Activated T-helper 17 cell treated with anti-CD3 and anti-CD28 coated beads, Interleukin-2, amount 50 U/mL, for 72 hours (primary cell): ENCODE measurements around the gene BCL3. TPM values are rescaled to one million over a fixed set of nuclear protein-coding genes. Genes with fewer than 3 reads are reported as not detected.

Experiments
- ATAC-seq: fragments of 150-1000 bp; cut with Tn5 transposase; replicated peaks from 2 replicates; pipeline ENCODE4 v1.10.0; 2021; ENCODE audit warnings: mild to moderate bottlenecking, moderate library complexity
- H3K27ac Mint-ChIP-seq: one replicate; pipeline ENCODE4 v1.8.0; 2022; ENCODE audit warnings: mixed read lengths
- H3K27me3 Mint-ChIP-seq: one replicate; pipeline ENCODE4 v1.8.0; 2022; ENCODE audit warnings: mixed read lengths
- H3K36me3 Mint-ChIP-seq: one replicate; pipeline ENCODE4 v1.8.0; 2022; ENCODE audit warnings: low read depth, mild to moderate bottlenecking, mixed read lengths
- H3K4me1 Mint-ChIP-seq: one replicate; pipeline ENCODE4 v1.8.0; 2022; ENCODE audit warnings: mixed read lengths
- H3K4me3 Mint-ChIP-seq: one replicate; pipeline ENCODE4 v1.8.0; 2022; ENCODE audit warnings: mild to moderate bottlenecking, mixed read lengths
- H3K9me3 Mint-ChIP-seq: one replicate; pipeline ENCODE4 v1.8.0; 2022; ENCODE audit warnings: mixed read lengths
- total RNA-seq, 2 donors: library from RNA; stranded (reverse); gene quantifications; one replicate each; pipeline ENCODE4 v1.2.3, GENCODE V29; 2022

BCL3 gene
- total RNA-seq, 2 donors from 2014 or later, result 79.0 to 86.3 TPM

- H3K4me1 Mint-ChIP-seq, result peaks cover 5% of the 10 kb centered on the region
- H3K4me3 Mint-ChIP-seq, result no peak overlapping the region
- H3K36me3 Mint-ChIP-seq, result no peaks in the 10 kb centered on the region
- no peak for ATAC-seq
- no peaks in the 10 kb centered on the region for H3K27me3 Mint-ChIP-seq
- peak overlapping the region; percentile 46 for H3K27ac Mint-ChIP-seq
- no peaks in the 10 kb centered on the region for H3K9me3 Mint-ChIP-seq
Measured at GRCh38 chr19:44796701-44797115, 48.2 kb downstream of the BCL3 start.

- H3K36me3 Mint-ChIP-seq, result no peaks in the 10 kb centered on the region
- H3K4me3 Mint-ChIP-seq, result no peak overlapping the region
- no peaks in the 10 kb centered on the region for H3K27me3 Mint-ChIP-seq
- no peak for ATAC-seq
- H3K9me3 Mint-ChIP-seq, result no peaks in the 10 kb centered on the region
- no peak overlapping the region for H3K27ac Mint-ChIP-seq
- peaks cover 5% of the 10 kb centered on the region for H3K4me1 Mint-ChIP-seq
Measured at GRCh38 chr19:44799627-44800346, 51.3 kb downstream of the BCL3 start.

GRCh38 chr19:44800461-44800860, 52.0 kb downstream of the BCL3 start:
- no peak overlapping the region for H3K4me3 Mint-ChIP-seq
- no peak overlapping the region for H3K27ac Mint-ChIP-seq
- peaks cover 5% of the 10 kb centered on the region for H3K4me1 Mint-ChIP-seq
- no peaks in the 10 kb centered on the region for H3K9me3 Mint-ChIP-seq
- ATAC-seq, result peak; percentile 94
- H3K27me3 Mint-ChIP-seq, result no peaks in the 10 kb centered on the region
- no peaks in the 10 kb centered on the region for H3K36me3 Mint-ChIP-seq

DNA sequence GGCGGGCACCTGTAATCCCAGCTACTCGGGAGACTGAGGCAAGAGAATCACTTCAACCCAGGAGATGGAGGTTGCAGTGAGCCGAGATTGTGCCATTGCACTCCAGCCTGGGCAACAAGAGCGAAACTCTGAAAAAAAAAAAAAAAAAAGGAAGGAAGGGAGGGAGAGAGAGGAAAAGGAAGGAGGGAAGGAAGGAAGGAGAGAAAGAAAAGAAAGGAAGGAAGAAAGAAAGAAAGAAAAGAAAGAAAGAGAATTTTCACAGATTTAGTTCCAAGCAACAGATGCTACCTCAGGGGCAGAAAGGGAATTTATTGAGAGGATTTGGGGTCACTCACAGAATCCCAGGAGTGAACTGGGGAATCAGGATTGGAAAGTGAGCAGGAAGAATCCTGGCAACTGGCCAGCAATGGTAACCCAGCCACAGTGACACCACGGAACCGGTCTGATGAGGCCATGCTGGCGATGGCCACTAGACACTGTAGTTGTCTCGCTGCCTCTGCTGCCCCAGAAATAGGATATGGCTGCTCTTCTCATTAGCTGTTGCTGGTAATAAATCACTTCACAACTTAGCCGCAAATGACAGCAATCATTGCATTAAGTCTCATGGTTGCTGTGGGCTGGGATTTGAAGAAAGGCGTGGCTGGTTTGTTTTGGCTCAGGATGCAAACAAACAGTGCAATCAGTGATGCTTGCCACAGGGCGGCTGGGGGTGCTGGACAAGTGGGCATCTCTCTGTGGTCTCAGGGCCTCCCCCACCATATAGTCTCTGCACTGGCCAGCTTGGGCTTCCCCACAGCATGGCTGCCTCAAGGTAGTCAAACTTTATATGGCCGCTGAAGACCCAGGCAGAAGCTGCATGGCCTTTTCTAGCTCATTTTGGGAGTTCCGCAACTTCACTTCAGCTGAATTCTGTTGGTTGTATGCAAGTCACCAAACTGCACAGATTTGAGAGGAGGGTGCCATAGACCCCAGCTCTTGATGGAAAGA, 55.2 kb downstream of the BCL3 start:
- ATAC-seq, result no peak
- Mint-ChIP-seq H3K9me3 (no peaks in the 10 kb centered on the region), H3K4me3 (no peak overlapping the region), H3K4me1 (no peaks in the 10 kb centered on the region), H3K27me3 (no peaks in the 10 kb centered on the region), H3K36me3 (no peaks in the 10 kb centered on the region), H3K27ac (no peak overlapping the region)

DNA sequence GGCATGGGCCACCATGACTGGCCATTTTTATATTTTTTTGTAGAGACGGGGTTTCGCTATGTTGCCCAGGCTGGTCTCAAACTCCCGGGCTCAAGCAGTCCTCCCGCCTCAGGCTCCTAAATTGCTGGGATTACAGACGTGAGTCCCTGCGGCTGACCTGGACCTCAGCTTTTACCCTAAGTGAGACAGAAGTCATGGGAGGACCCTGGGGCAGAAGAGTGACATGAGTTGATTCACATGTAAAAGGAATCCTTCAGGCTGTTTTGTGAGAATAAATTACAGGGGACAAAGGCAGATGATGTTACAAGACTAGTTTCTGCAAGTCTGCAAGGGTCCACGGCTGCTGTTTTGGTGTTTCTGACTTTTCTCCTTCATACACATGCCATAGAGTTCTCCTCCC, 57.8 kb downstream of the BCL3 start:
- ATAC-seq, result no peak
- no peak overlapping the region for H3K27ac Mint-ChIP-seq
- no peaks in the 10 kb centered on the region for H3K36me3 Mint-ChIP-seq
- H3K27me3 Mint-ChIP-seq, result peaks cover 6% of the 10 kb centered on the region
- H3K4me3 Mint-ChIP-seq, result no peak overlapping the region
- H3K4me1 Mint-ChIP-seq, result no peaks in the 10 kb centered on the region
- H3K9me3 Mint-ChIP-seq, result no peaks in the 10 kb centered on the region

DNA sequence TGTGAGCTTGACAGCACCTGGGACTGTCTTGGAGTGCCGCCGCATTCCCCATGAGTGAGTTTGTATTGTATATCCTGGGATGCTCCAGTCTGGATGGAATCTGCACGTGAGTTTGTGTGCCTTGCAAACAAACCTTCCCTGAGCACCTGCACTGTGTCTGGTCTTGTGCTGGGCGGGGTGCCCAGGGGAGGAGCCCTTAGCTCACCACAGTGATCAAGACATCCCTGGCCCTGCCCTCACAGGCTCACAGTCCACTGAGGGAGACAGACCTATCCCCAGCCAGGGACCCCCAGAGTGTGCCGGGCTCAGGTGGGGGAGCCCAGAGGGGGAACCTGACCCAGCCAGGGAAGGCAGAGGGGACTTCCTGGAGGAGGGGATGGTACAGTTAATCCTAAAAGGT, 58.7 kb downstream of the BCL3 start:
- no peak for ATAC-seq
- H3K27ac Mint-ChIP-seq, result no peak overlapping the region
- no peaks in the 10 kb centered on the region for H3K9me3 Mint-ChIP-seq
- H3K4me1 Mint-ChIP-seq, result no peaks in the 10 kb centered on the region
- no peak overlapping the region for H3K4me3 Mint-ChIP-seq
- no peaks in the 10 kb centered on the region for H3K36me3 Mint-ChIP-seq
- peaks cover 10% of the 10 kb centered on the region for H3K27me3 Mint-ChIP-seq

DNA sequence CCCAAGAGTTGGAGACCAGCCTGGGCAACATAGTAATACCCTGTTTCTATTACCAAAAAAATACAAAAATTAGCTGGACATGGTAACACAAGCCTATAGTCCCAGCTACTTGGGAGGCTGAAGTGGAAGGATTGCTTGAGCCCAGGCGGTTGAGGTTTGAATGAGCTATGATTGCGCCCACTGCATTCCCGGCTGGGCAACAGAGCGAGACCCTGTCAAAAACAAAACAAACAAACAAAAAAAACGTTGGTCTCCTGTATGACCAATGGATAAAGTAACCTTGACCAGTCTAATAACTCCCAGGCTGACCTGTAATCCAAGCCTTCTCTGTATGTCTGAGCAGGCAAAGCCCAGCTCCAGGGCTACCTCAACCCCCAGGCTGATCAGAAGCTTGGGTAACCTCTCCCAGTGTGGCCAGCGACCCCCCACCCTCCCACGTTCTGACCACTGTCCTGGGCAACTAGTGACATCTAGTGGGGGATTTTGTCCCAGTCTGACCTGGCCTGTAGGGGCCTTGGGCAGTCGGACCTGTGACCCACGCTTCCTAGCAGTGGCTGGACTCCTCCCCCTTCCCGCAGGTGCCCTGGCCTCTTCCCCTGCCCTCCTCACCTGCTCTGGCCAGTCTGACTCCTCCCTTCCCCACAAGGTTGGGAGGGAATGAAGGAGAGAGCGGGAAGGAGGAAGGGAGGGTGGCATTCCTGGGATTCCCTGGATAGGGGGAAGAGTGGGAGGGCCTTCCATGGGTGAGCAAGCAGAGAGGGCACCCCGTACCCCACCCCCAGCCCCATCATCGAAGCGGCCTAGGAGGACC, 59.3 kb downstream of the BCL3 start:
- peak overlapping the region; percentile 22 for H3K4me3 Mint-ChIP-seq
- H3K27ac Mint-ChIP-seq, result no peak overlapping the region
- peaks cover 10% of the 10 kb centered on the region for H3K27me3 Mint-ChIP-seq
- no peak for ATAC-seq
- H3K9me3 Mint-ChIP-seq, result no peaks in the 10 kb centered on the region
- no peaks in the 10 kb centered on the region for H3K36me3 Mint-ChIP-seq
- H3K4me1 Mint-ChIP-seq, result no peaks in the 10 kb centered on the region

GRCh38 chr19:44808463-44809371, 60.2 kb downstream of the BCL3 start, which contains the start of gene BCAM:
Gene BCAM (plus strand): TSS chr19:44809103. CDS start chr19:44809125, 22 bp downstream.
- Mint-ChIP-seq H3K4me3 (peak within 1 kb of the TSS; percentile 22), H3K27me3 (peaks cover 10% of the 10 kb centered on the region), H3K9me3 (no peaks in the 10 kb centered on the region), H3K27ac (no peak within 1 kb of the TSS), H3K36me3 (no peaks in the 10 kb centered on the region), H3K4me1 (no peaks in the 10 kb centered on the region)
- no peak for ATAC-seq

Other genes with a start within 250 kb of the BCL3 start
- gene ZNF180, start 248.2 kb upstream of the BCL3 start, total RNA-seq, result 10 to 100 TPM in 1 of 2 donors, 1 to 10 TPM in 1; 9.9 to 10.9 TPM
- gene CEACAM20, start 219.0 kb upstream of the BCL3 start, total RNA-seq, result not detected
- gene IGSF23, start 135.1 kb upstream of the BCL3 start, total RNA-seq, result not detected
- 10 to 100 TPM in 1 of 2 donors, 1 to 10 TPM in 1; 8.6 to 10.6 TPM for gene PVR, start 104.8 kb upstream of the BCL3 start, total RNA-seq
- 1 to 10 TPM; 1.1 to 1.6 TPM for gene CEACAM19, start 77.2 kb upstream of the BCL3 start, total RNA-seq
- not detected for gene CEACAM16, start 49.6 kb upstream of the BCL3 start, total RNA-seq
- not detected for gene CBLC, start 29.2 kb downstream of the BCL3 start, total RNA-seq
- not detected for gene BCAM, start 60.4 kb downstream of the BCL3 start, total RNA-seq
- under 1 TPM; 0.45 to 0.64 TPM for gene NECTIN2, start 97.6 kb downstream of the BCL3 start, total RNA-seq
- gene TOMM40, start 142.5 kb downstream of the BCL3 start, total RNA-seq, result 100 to 1,000 TPM in 1 of 2 donors, 10 to 100 TPM in 1; 55.3 to 165 TPM
- 1 to 10 TPM in 1 of 2 donors, under 1 TPM in 1; 0.91 to 2.2 TPM for gene APOE, start 157.1 kb downstream of the BCL3 start, total RNA-seq
- 1 to 10 TPM in 1 of 2 donors, under 1 TPM in 1; 0.89 to 1.6 TPM for gene APOC1, start 165.9 kb downstream of the BCL3 start, total RNA-seq
- not detected for gene APOC4, start 193.5 kb downstream of the BCL3 start, total RNA-seq
- gene APOC2, start 197.3 kb downstream of the BCL3 start, total RNA-seq, result not detected
- 10 to 100 TPM; 60.2 to 80.5 TPM for gene CLPTM1, start 206.7 kb downstream of the BCL3 start, total RNA-seq